ENCODE results near the gene OSBPL1A. TPM values are rescaled to one million over a fixed set of nuclear protein-coding genes. Genes with fewer than 3 reads are reported as not detected.

The OSBPL1A gene
- total RNA-seq, 4 donors from 2014 or later = 31.0 to 42.2 (median 32.4) TPM

DNA sequence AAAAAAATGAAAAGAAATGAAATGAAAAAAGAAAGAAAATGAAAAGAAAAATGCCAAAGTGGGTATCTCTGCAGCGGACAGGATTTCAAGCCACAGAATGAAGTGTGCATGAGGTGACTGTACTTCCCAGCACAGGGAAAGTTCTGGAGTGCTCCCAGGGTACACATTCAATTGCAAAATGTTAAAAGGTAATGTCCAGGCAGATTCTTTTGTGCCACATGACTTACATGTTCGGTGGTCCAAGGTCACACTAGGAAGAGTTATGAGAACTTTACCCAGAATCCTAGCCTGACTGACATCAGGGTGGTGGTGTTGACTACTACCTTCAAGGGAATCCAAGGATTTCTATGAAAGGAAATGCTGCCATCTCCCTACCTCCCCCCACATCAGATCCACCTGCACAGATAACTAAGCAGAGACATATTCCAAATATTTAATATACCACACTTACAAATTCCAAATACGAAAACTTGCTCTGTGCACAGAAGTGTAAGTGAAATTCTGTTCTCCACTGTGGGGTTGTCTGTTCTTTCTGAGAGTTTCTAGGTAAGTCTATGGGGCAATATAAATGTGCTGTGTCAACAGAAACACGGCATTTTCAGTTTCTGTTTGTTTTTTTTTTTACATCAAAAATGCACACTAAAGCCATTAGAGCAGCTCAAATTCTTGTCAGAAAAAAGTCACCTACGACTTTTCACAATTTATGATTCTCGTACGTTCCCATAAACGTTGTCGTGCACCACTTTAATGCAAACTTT, 202.1 kb downstream of the OSBPL1A start:
- H3K36me3 ChIP-seq = no peaks in the 10 kb centered on the region
- no peak for DNase-seq (ENCODE audit: low spot score in 2 of 2)
- no peak overlapping the region for H3K27ac ChIP-seq
- no peaks in the 10 kb centered on the region for H3K27me3 ChIP-seq
- no peaks in the 10 kb centered on the region for H3K4me1 ChIP-seq
- H3K4me3 ChIP-seq = no peak overlapping the region
- H3K9me3 ChIP-seq = no peaks in the 10 kb centered on the region
- 94% methylated on average over 9 of the region's 9 CpGs for WGBS
- TF ChIP-seq POLR2AphosphoS5 (IDR thresholded peaks at IDR 0.05) = no peak
- TF ChIP-seq POLR2A (IDR thresholded peaks at IDR 0.05) = no peak
- TF ChIP-seq EP300 (IDR thresholded peaks at IDR 0.05) = no peak

DNA sequence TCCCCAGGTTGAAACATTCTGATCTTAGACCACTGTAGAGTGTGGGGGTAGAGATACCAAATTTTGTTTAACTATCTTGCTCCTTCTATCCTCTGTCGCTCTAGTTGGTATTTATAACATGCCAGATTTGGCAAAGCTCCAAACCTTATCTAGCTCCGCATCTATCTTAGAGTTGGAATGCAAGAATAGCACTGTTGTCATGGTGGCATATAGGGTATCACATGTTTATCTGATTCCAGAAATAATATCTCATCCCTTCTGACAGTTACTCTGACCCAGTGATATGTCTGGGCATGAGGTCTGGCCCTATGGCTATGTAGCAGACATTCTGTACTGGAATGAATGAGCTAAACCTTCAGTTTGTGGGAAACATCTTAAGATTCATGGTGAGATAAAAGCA, 207.0 kb downstream of the OSBPL1A start:
- Histone ChIP-seq H3K27me3 (no peaks in the 10 kb centered on the region), H3K36me3 (peaks cover 3% of the 10 kb centered on the region), H3K4me3 (no peak overlapping the region), H3K9me3 (no peaks in the 10 kb centered on the region), H3K4me1 (no peaks in the 10 kb centered on the region), H3K27ac (no peak overlapping the region)
- DNase-seq (ENCODE audit: low spot score in 2 of 2) = no peak
- WGBS = 35% methylated on average over 2 of the region's 2 CpGs
- TF ChIP-seq POLR2AphosphoS5 (IDR thresholded peaks at IDR 0.05) (no peak), POLR2A (IDR thresholded peaks at IDR 0.05) (no peak), EP300 (IDR thresholded peaks at IDR 0.05) (no peak)
- TF ChIP-seq, protein P1, sequence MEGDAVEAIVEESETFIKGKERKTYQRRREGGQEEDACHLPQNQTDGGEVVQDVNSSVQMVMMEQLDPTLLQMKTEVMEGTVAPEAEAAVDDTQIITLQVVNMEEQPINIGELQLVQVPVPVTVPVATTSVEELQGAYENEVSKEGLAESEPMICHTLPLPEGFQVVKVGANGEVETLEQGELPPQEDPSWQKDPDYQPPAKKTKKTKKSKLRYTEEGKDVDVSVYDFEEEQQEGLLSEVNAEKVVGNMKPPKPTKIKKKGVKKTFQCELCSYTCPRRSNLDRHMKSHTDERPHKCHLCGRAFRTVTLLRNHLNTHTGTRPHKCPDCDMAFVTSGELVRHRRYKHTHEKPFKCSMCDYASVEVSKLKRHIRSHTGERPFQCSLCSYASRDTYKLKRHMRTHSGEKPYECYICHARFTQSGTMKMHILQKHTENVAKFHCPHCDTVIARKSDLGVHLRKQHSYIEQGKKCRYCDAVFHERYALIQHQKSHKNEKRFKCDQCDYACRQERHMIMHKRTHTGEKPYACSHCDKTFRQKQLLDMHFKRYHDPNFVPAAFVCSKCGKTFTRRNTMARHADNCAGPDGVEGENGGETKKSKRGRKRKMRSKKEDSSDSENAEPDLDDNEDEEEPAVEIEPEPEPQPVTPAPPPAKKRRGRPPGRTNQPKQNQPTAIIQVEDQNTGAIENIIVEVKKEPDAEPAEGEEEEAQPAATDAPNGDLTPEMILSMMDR (IDR thresholded peaks at IDR 0.05) = no peak

DNA sequence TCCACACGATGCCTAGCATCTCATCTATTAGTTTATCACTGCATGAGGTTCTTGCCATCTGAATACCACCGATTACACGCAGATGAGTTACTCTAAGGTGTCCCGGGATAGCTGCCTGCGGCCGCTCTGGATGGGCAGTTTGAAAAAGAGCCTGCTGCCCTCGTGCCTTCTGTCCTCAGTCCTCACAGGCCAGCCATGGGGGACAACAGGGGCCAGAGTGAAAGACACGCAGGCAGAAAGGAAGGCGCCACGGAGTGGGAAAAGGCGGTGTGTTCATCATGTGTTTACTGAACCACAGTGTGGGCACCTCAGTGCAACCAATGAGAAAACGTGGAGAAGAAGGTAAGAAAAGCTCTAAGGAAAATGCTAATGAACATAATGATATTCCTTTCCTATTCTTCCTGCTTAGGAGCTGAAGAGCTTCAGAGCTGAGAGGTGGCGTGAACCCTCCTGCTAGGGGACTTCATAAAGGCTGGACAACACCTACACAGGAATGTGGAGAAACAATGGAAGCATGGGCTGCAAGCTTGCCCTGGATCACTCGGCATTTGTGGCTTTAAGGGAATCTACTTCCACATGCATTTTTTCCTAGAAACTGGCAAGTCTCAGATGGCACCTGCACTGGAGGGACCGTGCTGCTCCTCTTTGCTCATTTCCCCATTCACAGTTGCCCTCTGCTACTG, 207.8 kb downstream of the OSBPL1A start:
- 88% methylated on average over 15 of the region's 15 CpGs for WGBS
- Histone ChIP-seq H3K4me3 (no peak overlapping the region), H3K4me1 (no peaks in the 10 kb centered on the region), H3K9me3 (no peaks in the 10 kb centered on the region), H3K27ac (no peak overlapping the region), H3K27me3 (no peaks in the 10 kb centered on the region), H3K36me3 (peaks cover 4% of the 10 kb centered on the region)
- TF ChIP-seq EP300 (IDR thresholded peaks at IDR 0.05) (no peak), POLR2AphosphoS5 (IDR thresholded peaks at IDR 0.05) (no peak), POLR2A (IDR thresholded peaks at IDR 0.05) (no peak)
- TF ChIP-seq, protein P1 (IDR thresholded peaks at IDR 0.05) = no peak
- no peak for DNase-seq (ENCODE audit: low spot score in 2 of 2)

DNA sequence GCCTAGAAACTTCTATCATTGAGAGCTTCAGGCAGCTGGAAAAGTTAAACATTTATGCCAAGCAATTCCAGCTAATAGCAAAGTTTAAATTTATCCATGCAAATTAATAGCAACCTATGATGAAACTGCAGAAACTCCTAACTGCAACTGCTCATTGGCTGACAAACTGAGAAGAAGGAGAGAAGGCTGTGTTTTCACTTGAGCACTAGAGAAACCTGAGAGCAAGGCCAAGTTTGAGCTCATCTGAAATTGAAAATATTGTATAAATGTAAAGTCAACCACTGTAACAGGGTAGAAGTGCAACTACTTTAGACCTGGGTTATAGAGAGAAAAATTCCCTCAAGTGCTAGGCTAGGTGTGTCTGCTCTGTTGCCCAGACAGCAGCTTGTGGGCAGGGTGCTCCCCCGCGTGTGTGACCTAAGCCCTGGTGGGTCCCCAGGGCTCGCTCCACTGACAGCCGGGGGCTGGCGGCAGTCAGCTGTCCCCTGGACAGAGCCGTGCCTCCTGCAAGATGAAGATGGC, 208.6 kb downstream of the OSBPL1A start:
- no peaks in the 10 kb centered on the region for H3K4me1 ChIP-seq
- no peak overlapping the region for H3K4me3 ChIP-seq
- no peaks in the 10 kb centered on the region for H3K27me3 ChIP-seq
- H3K27ac ChIP-seq = no peak overlapping the region
- H3K9me3 ChIP-seq = no peaks in the 10 kb centered on the region
- WGBS = 91% methylated on average over 6 of the region's 6 CpGs
- TF ChIP-seq, protein P1 (IDR thresholded peaks at IDR 0.05) = no peak
- TF ChIP-seq POLR2AphosphoS5 (IDR thresholded peaks at IDR 0.05) = no peak
- no peak for TF ChIP-seq EP300 (IDR thresholded peaks at IDR 0.05)
- no peak for TF ChIP-seq POLR2A (IDR thresholded peaks at IDR 0.05)
- no peak for DNase-seq (ENCODE audit: low spot score in 2 of 2)
- H3K36me3 ChIP-seq = peaks cover 4% of the 10 kb centered on the region

DNA sequence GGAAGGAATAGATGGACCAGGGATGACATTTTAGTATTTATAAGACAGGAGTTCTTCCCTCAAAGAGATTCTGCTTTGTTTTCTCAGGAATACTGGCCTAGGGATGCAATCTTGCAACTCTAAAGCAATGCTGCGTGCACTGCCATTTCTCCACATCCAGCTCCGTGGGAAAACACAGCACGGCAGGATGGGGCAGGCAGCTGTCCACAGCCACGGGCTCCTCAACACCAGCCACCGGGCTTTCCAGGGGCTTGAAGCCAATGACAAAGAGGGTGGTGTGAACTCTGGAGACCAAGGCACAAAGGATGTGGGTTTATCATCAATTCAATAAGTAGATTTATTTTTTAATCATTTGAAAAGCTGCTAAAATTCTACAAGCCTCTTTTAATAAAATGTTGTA, 209.5 kb downstream of the OSBPL1A start:
- Histone ChIP-seq H3K9me3 (no peaks in the 10 kb centered on the region), H3K36me3 (peaks cover 4% of the 10 kb centered on the region), H3K4me1 (no peaks in the 10 kb centered on the region), H3K4me3 (no peak overlapping the region), H3K27ac (no peak overlapping the region), H3K27me3 (no peaks in the 10 kb centered on the region)
- TF ChIP-seq, protein P1 (IDR thresholded peaks at IDR 0.05) = no peak
- no peak for TF ChIP-seq EP300 (IDR thresholded peaks at IDR 0.05)
- no peak for TF ChIP-seq POLR2AphosphoS5 (IDR thresholded peaks at IDR 0.05)
- no peak for TF ChIP-seq POLR2A (IDR thresholded peaks at IDR 0.05)
- DNase-seq (ENCODE audit: low spot score in 2 of 2) = no peak
- 85% methylated on average over 5 of the region's 5 CpGs for WGBS

Measured in suprapubic skin (tissue), 4 donors.